HepG2 (cell line): ENCODE results near the gene GH2. TPM values are rescaled to one million over a fixed set of nuclear protein-coding genes. Genes with fewer than 3 reads are reported as not detected.
"Not testable (repeated sequence)": the region's sequence is repeated elsewhere in the genome, so short reads cannot be mapped to it uniquely, and the experiment has no call there.

Experiments used
- ATAC-seq: fragments of 200-7000 bp; cut with Tn5 transposase; 3 replicates; pipeline ENCODE4 v1.9.1; 2020; ENCODE audit warnings: mild to moderate bottlenecking, moderate library complexity
- BruUV-seq: library from RNA; stranded (reverse); fragments of 400-500 nt; replicated peaks from 2 replicates; lab custom pipeline; 2021; lab: Mats Ljungman, UMichigan
- CTCF ChIA-PET: fragments of 300-600 bp; formaldehyde crosslinking; extraction: SDS; loops from one replicate; lab custom pipeline; 2021; ENCODE audit warnings: low total read pairs, inconsistent platforms, low intra/inter-chr PET ratio; lab: Yijun Ruan, JAX
- POLR2A ChIA-PET: fragments of 350-600 bp; sonication (Branson Sonifier 250); formaldehyde crosslinking; loops from one replicate; lab custom pipeline; 2020; ENCODE audit warnings: antibody characterized with exemption, inconsistent platforms; lab: Yijun Ruan, JAX
- DNase-seq: peaks from one replicate; pipeline ENCODE4 v3.0.0-alpha.2; 2015; ENCODE audit warnings: low spot score
- FAIRE-seq: peaks from 3 replicates; lab custom pipeline; 2011; peaks lifted over from hg19 to GRCh38; lab: Jason Lieb, UNC
- H2AFZ ChIP-seq: one replicate; pipeline ENCODE4 v1.6.1; 2011; ENCODE audit warnings: low read length, inconsistent platforms
- H3K27ac ChIP-seq: fragments of 300-600 bp; 3 replicates; pipeline ENCODE4 v1.8.0; 2011; ENCODE audit warnings: mixed run types, mild to moderate bottlenecking, mixed read lengths, low read length, inconsistent platforms; ENCODE audit not compliant: insufficient read depth; ENCODE audit errors: extremely low read length
- H3K27me3 ChIP-seq, 2 experiments: fragments of 200-600 bp in 1 of 2; 2 replicates in 1 of 2; 3 replicates in 1 of 2; pipeline versions ENCODE4 v1.6.0 to v1.8.0; 2011; ENCODE audit warnings: low read length in 2 of 2, mild to moderate bottlenecking in 2 of 2, moderate library complexity in 2 of 2, inconsistent platforms in 1 of 2; ENCODE audit not compliant: insufficient read depth in 2 of 2, control insufficient read depth in 1 of 2
- H3K36me3 ChIP-seq, 2 experiments: fragments of 200-600 bp in 1 of 2; replicated peaks in 1 of 2; 2 replicates in 1 of 2; 3 replicates in 1 of 2; pipeline versions ENCODE4 v1.5.1 to v1.8.0; 2011; ENCODE audit warnings: low read length in 2 of 2, inconsistent platforms in 1 of 2; ENCODE audit not compliant: insufficient read depth in 2 of 2, control insufficient read depth in 1 of 2
- H3K4me1 ChIP-seq: 2 replicates; pipeline ENCODE4 v1.5.1; 2012; ENCODE audit warnings: low read length, inconsistent platforms; ENCODE audit not compliant: insufficient read depth
- H3K4me2 ChIP-seq: 2 replicates; pipeline ENCODE4 v1.6.0; 2011; ENCODE audit warnings: low read depth, low read length, inconsistent platforms
- H3K4me3 ChIP-seq, 3 experiments: fragments of 200-600 bp in 1 of 3; sonication (generic), shearing (Covaris generic) in 1 of 3; replicated peaks in 1 of 3; 2 replicates each; pipeline ENCODE4 v1.5.1; 2011 to 2016; ENCODE audit warnings: low read length in 3 of 3, inconsistent platforms in 2 of 3, low read depth in 2 of 3, mild to moderate bottlenecking in 2 of 3, control low read depth in 1 of 3, mixed read lengths in 1 of 3; ENCODE audit not compliant: insufficient read depth in 1 of 3
- H3K79me2 ChIP-seq: one replicate; pipeline ENCODE4 v1.6.1; 2011; ENCODE audit warnings: low read length, inconsistent platforms; ENCODE audit not compliant: insufficient read depth
- H3K9ac ChIP-seq: 2 replicates; pipeline ENCODE4 v1.6.0; 2011; ENCODE audit warnings: mild to moderate bottlenecking, low read depth, low read length, inconsistent platforms; ENCODE audit not compliant: insufficient read depth
- H3K9me3 ChIP-seq: 2 replicates; pipeline ENCODE4 v1.5.1; 2012; ENCODE audit warnings: mild to moderate bottlenecking, low read length
- H4K20me1 ChIP-seq: 2 replicates; pipeline ENCODE4 v1.6.0; 2011; ENCODE audit warnings: inconsistent platforms, mild to moderate bottlenecking, low read length, moderate library complexity; ENCODE audit not compliant: insufficient read depth
- CBX5 ChIP-seq: sonication (generic); formaldehyde crosslinking; IDR thresholded peaks from 2 replicates; pipeline ENCODE4 v1.4.0; 2020; ENCODE audit warnings: missing genetic modification reagents, borderline replicate concordance
- FOXC1 ChIP-seq: sonication (generic); formaldehyde crosslinking; IDR thresholded peaks from 2 replicates; pipeline ENCODE4 v1.8.0; 2022; ENCODE audit warnings: mild to moderate bottlenecking, missing genetic modification reagents, borderline replicate concordance
- MED8 ChIP-seq: sonication (generic); formaldehyde crosslinking; IDR thresholded peaks from 2 replicates; pipeline ENCODE4 v1.8.1; 2023; ENCODE audit warnings: mild to moderate bottlenecking, missing genetic modification reagents; ENCODE audit not compliant: insufficient replicate concordance
- NONO ChIP-seq, 2 experiments: fragments of 450-650 bp in 1 of 2; sonication (generic) in 1 of 2; formaldehyde crosslinking in 1 of 2; IDR thresholded peaks in 1 of 2; conservative IDR thresholded peaks in 1 of 2; 2 replicates each; pipeline versions ENCODE4 v1.6.1 to v1.8.0; 2017 to 2022; ENCODE audit warnings: mild to moderate bottlenecking in 1 of 2, missing genetic modification reagents in 1 of 2, moderate library complexity in 1 of 2
- SALL2 ChIP-seq: sonication (generic); formaldehyde crosslinking; IDR thresholded peaks from 2 replicates; pipeline ENCODE4 v1.8.1; 2023; ENCODE audit warnings: mild to moderate bottlenecking, missing genetic modification reagents, inconsistent platforms
- SETDB1 ChIP-seq: sonication (generic); formaldehyde crosslinking; IDR thresholded peaks from 2 replicates; pipeline ENCODE4 v1.5.1; 2020; ENCODE audit warnings: missing genetic modification reagents, mild to moderate bottlenecking, borderline replicate concordance
- ZIK1 ChIP-seq: sonication (generic); formaldehyde crosslinking; IDR thresholded peaks from 2 replicates; pipeline ENCODE4 v1.5.0; 2020; ENCODE audit warnings: mild to moderate bottlenecking, low read depth, missing genetic modification reagents, borderline replicate concordance
- ZKSCAN5 ChIP-seq: sonication (generic); formaldehyde crosslinking; IDR thresholded peaks from 2 replicates; pipeline ENCODE4 v1.5.1; 2020; ENCODE audit warnings: mild to moderate bottlenecking, missing genetic modification reagents
- ZNF432 ChIP-seq: sonication (generic); formaldehyde crosslinking; IDR thresholded peaks from 2 replicates; pipeline ENCODE4 v1.5.0; 2020; ENCODE audit warnings: missing genetic modification reagents, mild to moderate bottlenecking, borderline replicate concordance
- ZNF44 ChIP-seq: sonication (generic); formaldehyde crosslinking; IDR thresholded peaks from 2 replicates; pipeline ENCODE4 v1.5.1; 2020; ENCODE audit warnings: mild to moderate bottlenecking, missing genetic modification reagents
- WGBS: methylation state at CpG from one replicate; pipeline ENCODE4 v1.1.6; 2017; ENCODE audit warnings: low lambda C conversion rate; 5-methylcytosine and 5-hydroxymethylcytosine counted together
- in situ Hi-C: cut with HindIII; loops from 2 replicates; pipeline ENCODE4 v1.10.0; 2017; ENCODE audit warnings: low pct_unique_long_range_greater_than_20kb; ENCODE audit not compliant: extremely low pct_ligation_motif_present
- intact Hi-C: fragments of 100-400 bp; cut with micrococcal nuclease; formaldehyde crosslinking; loops from one replicate; pipeline ENCODE4 v1.10.0; 2022; ENCODE audit not compliant: unreplicated experiment
- polyA plus RNA-seq, 8 experiments: library from polyadenylated mRNA; depleted of rRNA in 3 of 8; stranded (reverse) in 7 of 8; unstranded in 1 of 8; fragments of >200 nt; fragmentation: Illumina TruSeq in 4 of 8; extraction: Trizol in 4 of 8; gene quantifications; 2 replicates each; pipeline versions ENCODE4 v1.2.1 to v1.2.3, GENCODE V29; 2011 to 2016; ENCODE audit warnings: low read depth in 4 of 8, missing spikeins in 1 of 8, mixed read lengths in 1 of 8; ENCODE audit not compliant: insufficient read depth in 1 of 8
- total RNA-seq, 5 experiments: library from RNA; depleted of rRNA; stranded (reverse); fragments of >200 nt; fragmentation: Illumina TruSeq; extraction: Trizol; gene quantifications; 2 replicates each; pipeline ENCODE4 v1.2.3, GENCODE V29; 2016; ENCODE audit warnings: low read depth in 1 of 5
- TF ChIP-seq, protein P1 (sequence below): sonication (generic); formaldehyde crosslinking; conservative IDR thresholded peaks from 2 replicates; pipeline ENCODE4 v1.4.0; 2020; ENCODE audit warnings: missing genetic modification reagents
- TF ChIP-seq, protein P2 (sequence below): sonication (generic); formaldehyde crosslinking; IDR thresholded peaks from 2 replicates; pipeline ENCODE4 v1.8.0; 2022; ENCODE audit warnings: missing genetic modification reagents, low read depth, mild to moderate bottlenecking, borderline replicate concordance
- TF ChIP-seq, protein P3 (sequence below): sonication (generic); formaldehyde crosslinking; IDR thresholded peaks from 2 replicates; pipeline ENCODE4 v1.5.0; 2020; ENCODE audit warnings: missing genetic modification reagents

The GH2 gene
- total and polyA plus RNA-seq, 2 of the 13 experiments (the other 11 are each of a cell fraction or from before 2014, with no cell fraction given), result not detected

DNA sequence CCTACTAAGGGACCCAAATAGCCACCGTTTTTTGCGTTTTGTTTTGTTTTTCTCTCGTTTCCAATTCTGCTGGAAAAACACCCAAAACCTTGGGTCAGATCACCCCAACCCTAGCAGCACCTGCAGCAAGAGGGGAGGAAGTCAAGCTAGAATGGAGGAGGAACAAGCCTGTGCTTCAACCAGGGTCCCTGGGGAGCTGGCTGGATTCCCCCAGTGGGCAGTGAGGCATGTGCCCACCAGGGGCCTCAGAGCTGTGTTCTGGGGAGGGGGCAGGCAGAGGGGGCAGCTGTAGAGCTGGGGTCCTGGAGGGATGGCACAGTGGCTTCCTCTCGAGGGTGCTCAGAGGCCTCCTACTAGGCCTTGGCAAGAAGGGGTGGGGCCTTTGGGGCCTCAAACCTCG is 43.9 kb upstream of the GH2 start:
- in situ Hi-C loops, result loop anchor here (10.0 kb wide), 1 partner anchor 209 kb away; the partner anchor contains the start of gene ERN1
- CTCF ChIA-PET, result no interaction called here
- WGBS, result 4% methylated on average over 5 of the region's 5 CpGs

DNA sequence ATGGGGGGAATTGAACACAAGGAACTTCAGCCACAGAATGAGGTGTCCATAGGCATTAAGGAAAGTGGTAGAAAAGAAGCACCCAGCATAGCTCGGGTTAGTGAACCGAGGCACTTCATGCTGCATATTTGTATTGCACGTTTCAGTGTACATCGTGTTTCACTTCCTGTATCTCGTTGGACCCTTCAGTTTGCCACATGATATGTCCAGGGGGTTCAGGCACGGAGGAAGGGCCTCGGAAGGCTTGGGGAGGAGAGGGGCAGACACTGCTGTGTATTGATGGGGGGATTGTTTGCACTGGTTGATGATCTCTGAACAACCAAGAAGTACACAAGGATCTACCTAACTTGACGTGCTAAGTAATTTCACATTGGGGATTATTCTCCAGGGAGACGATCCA is 40.7 kb upstream of the GH2 start:
- H3K9me3 ChIP-seq, H3K36me3 ChIP-seq, H3K79me2 ChIP-seq, CTCF ChIA-PET, BruUV-seq, H3K9ac ChIP-seq, H2AFZ ChIP-seq, intact Hi-C loops, POLR2A ChIA-PET, H3K4me2 ChIP-seq, FAIRE-seq, H3K27ac ChIP-seq, H3K4me3 ChIP-seq, ATAC-seq, DNase-seq, H4K20me1 ChIP-seq: not testable (repeated sequence)
- peaks cover 0 to 23% of the 10 kb centered on the region in 2 experiments; a peak in 4 of 5 replicates for H3K27me3 ChIP-seq
- 14% methylated on average over 9 of the region's 9 CpGs for WGBS
- in situ Hi-C loops, result loop anchor here (10.0 kb wide), 1 partner anchor 212 kb away; the partner anchor contains the start of gene ERN1
- H3K4me1 ChIP-seq, result peaks cover 16% of the 10 kb centered on the region

More for the DNA sequence above, 43.9 kb upstream of the GH2 start:
- Histone ChIP-seq H3K9me3 (no peaks in the 10 kb centered on the region), H3K4me2 (no peak overlapping the region), H3K9ac (no peak overlapping the region), H3K27ac (no peak overlapping the region), H4K20me1 (no peaks in the 10 kb centered on the region; the same call in 1 of the 2 replicates), H3K36me3 (no peaks in the 10 kb centered on the region), H3K4me3 (no peak overlapping the region), H3K79me2 (no peaks in the 10 kb centered on the region), H3K27me3 (peaks cover 18 to 49% of the 10 kb centered on the region in 2 experiments), H3K4me1 (peaks cover 8% of the 10 kb centered on the region), H2AFZ (no peak overlapping the region)
- BruUV-seq, result no TSS peak
- TF ChIP-seq CBX5 (CRISPR knock-in tag) (no peak), ZNF44 (CRISPR knock-in tag) (no peak), ZIK1 (no peak), NONO (IDR thresholded peaks at IDR 0.05) (no peak), NONO (CRISPR knock-in tag; conservative IDR thresholded peaks at IDR 0.05) (no peak), MED8 (no peak), FOXC1 (CRISPR knock-in tag) (no peak), ZNF432 (CRISPR knock-in tag) (no peak), SALL2 (CRISPR knock-in tag) (no peak), SETDB1 (CRISPR knock-in tag) (no peak), ZKSCAN5 (CRISPR knock-in tag) (no peak)
- TF ChIP-seq, protein P1, sequence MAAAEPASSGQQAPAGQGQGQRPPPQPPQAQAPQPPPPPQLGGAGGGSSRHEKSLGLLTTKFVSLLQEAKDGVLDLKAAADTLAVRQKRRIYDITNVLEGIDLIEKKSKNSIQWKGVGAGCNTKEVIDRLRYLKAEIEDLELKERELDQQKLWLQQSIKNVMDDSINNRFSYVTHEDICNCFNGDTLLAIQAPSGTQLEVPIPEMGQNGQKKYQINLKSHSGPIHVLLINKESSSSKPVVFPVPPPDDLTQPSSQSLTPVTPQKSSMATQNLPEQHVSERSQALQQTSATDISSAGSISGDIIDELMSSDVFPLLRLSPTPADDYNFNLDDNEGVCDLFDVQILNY, result no peak
- TF ChIP-seq, protein P2, sequence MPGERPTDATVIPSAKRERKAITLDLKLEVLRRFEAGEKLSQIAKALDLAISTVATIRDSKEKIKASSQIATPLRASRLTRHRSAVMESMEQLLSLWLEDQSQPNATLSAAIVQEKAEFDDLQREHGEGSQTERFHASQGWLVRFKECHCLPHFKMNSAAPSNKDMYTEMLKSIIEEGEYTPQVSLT, result no peak
- TF ChIP-seq, protein P3, sequence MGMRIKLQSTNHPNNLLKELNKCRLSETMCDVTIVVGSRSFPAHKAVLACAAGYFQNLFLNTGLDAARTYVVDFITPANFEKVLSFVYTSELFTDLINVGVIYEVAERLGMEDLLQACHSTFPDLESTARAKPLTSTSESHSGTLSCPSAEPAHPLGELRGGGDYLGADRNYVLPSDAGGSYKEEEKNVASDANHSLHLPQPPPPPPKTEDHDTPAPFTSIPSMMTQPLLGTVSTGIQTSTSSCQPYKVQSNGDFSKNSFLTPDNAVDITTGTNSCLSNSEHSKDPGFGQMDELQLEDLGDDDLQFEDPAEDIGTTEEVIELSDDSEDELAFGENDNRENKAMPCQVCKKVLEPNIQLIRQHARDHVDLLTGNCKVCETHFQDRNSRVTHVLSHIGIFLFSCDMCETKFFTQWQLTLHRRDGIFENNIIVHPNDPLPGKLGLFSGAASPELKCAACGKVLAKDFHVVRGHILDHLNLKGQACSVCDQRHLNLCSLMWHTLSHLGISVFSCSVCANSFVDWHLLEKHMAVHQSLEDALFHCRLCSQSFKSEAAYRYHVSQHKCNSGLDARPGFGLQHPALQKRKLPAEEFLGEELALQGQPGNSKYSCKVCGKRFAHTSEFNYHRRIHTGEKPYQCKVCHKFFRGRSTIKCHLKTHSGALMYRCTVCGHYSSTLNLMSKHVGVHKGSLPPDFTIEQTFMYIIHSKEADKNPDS, result no peak
- intact Hi-C loops, result no loop called here
- POLR2A ChIA-PET, result no interaction called here
- no peak for ATAC-seq
- no peak for DNase-seq
- no peak for FAIRE-seq
